OCI-LY3 (cell line): Measurements from ENCODE around the gene EFNB1.

Experiments
- H2AFZ ChIP-seq: fragments of 200-600, 300-600 bp; shearing (Covaris generic); 2 replicates; pipeline ENCODE4 v1.6.0; 2014; ENCODE audit warnings: antibody characterized with exemption, low read depth, low read length
- H3K27ac ChIP-seq: fragments of 200-600, 300-600 bp; sonication (generic); 2 replicates; pipeline ENCODE4 v1.5.1; 2014; ENCODE audit warnings: mild to moderate bottlenecking, low read length, moderate library complexity, mixed read lengths
- H3K27me3 ChIP-seq: fragments of 200-600, 300-600 bp; sonication (generic); 2 replicates; pipeline ENCODE4 v1.6.1; 2014; ENCODE audit warnings: low read depth, low read length, mixed read lengths
- H3K36me3 ChIP-seq: fragments of 200-600, 300-600 bp; sonication (generic); replicated peaks from 2 replicates; pipeline ENCODE3; 2014; ENCODE audit warnings: low read depth, low read length, mixed read lengths
- H3K4me1 ChIP-seq: fragments of 300-600, 200-600 bp; sonication (generic); 2 replicates; pipeline ENCODE4 v1.6.1; 2014; ENCODE audit warnings: low read length, mixed read lengths
- H3K4me2 ChIP-seq: fragments of 200-600, 300-600 bp; sonication (generic); 2 replicates; pipeline ENCODE4 v1.6.1; 2014; ENCODE audit warnings: low read length, mixed read lengths
- H3K4me3 ChIP-seq: fragments of 300-600, 200-600 bp; sonication (generic); 2 replicates; pipeline ENCODE4 v1.5.1; 2014; ENCODE audit warnings: antibody characterized with exemption, mild to moderate bottlenecking, low read length, moderate library complexity
- H3K79me2 ChIP-seq: fragments of 300-600, 200-600 bp; shearing (Covaris generic); 2 replicates; pipeline ENCODE4 v1.6.1; 2014; ENCODE audit warnings: mild to moderate bottlenecking, low read length, mixed read lengths
- H3K9ac ChIP-seq: fragments of 300-600, 200-600 bp; shearing (Covaris generic); 2 replicates; pipeline ENCODE4 v1.6.0; 2014; ENCODE audit warnings: mild to moderate bottlenecking, low read length, moderate library complexity
- H3K9me3 ChIP-seq: fragments of 200-600, 300-600 bp; shearing (Covaris generic); 2 replicates; pipeline ENCODE4 v1.6.1; 2014; ENCODE audit warnings: low read length, mixed read lengths; ENCODE audit not compliant: insufficient read depth
- H4K20me1 ChIP-seq: fragments of 200-600, 300-600 bp; sonication (generic); 2 replicates; pipeline ENCODE4 v1.6.1; 2016; ENCODE audit warnings: low read length, mixed read lengths; ENCODE audit not compliant: insufficient read depth
- EZH2phosphoT487 ChIP-seq: fragments of 200-600 bp; shearing (Covaris generic); IDR thresholded peaks from 2 replicates; pipeline ENCODE4 v1.6.1; 2018; ENCODE audit warnings: antibody characterized with exemption, mixed run types, low read depth
- TF ChIP-seq, protein P1 (sequence below): fragments of 200-600, 300-600 bp; sonication (generic); IDR thresholded peaks from 2 replicates; pipeline ENCODE4 v1.5.1; 2014; ENCODE audit warnings: antibody characterized with exemption, low read length, low read depth

The EFNB1 gene

GRCh38 chrX:68829582-68830418, 979 bp downstream of the EFNB1 start:
- H3K4me3 ChIP-seq, result peak overlapping the region; percentile 94
- TF ChIP-seq EZH2phosphoT487, result no peak
- TF ChIP-seq, protein P1, sequence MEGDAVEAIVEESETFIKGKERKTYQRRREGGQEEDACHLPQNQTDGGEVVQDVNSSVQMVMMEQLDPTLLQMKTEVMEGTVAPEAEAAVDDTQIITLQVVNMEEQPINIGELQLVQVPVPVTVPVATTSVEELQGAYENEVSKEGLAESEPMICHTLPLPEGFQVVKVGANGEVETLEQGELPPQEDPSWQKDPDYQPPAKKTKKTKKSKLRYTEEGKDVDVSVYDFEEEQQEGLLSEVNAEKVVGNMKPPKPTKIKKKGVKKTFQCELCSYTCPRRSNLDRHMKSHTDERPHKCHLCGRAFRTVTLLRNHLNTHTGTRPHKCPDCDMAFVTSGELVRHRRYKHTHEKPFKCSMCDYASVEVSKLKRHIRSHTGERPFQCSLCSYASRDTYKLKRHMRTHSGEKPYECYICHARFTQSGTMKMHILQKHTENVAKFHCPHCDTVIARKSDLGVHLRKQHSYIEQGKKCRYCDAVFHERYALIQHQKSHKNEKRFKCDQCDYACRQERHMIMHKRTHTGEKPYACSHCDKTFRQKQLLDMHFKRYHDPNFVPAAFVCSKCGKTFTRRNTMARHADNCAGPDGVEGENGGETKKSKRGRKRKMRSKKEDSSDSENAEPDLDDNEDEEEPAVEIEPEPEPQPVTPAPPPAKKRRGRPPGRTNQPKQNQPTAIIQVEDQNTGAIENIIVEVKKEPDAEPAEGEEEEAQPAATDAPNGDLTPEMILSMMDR, result no peak
- H3K79me2 ChIP-seq, result peaks cover 57% of the 10 kb centered on the region
- H4K20me1 ChIP-seq, result no peaks in the 10 kb centered on the region
- no peaks in the 10 kb centered on the region for H3K36me3 ChIP-seq
- peak overlapping the region; percentile 84 for H3K4me2 ChIP-seq
- H3K27me3 ChIP-seq, result no peaks in the 10 kb centered on the region
- no peak overlapping the region for H2AFZ ChIP-seq
- no peak overlapping the region for H3K27ac ChIP-seq
- H3K9me3 ChIP-seq, result no peaks in the 10 kb centered on the region
- peaks cover 47% of the 10 kb centered on the region for H3K4me1 ChIP-seq
- peak overlapping the region; percentile 80 for H3K9ac ChIP-seq

GRCh38 chrX:68830419-68831404, 1.9 kb downstream of the EFNB1 start:
- Histone ChIP-seq H3K36me3 (no peaks in the 10 kb centered on the region), H4K20me1 (no peaks in the 10 kb centered on the region), H3K27ac (peak overlapping the region; percentile 85), H3K9me3 (no peaks in the 10 kb centered on the region), H3K4me3 (peak overlapping the region; percentile 94), H3K27me3 (no peaks in the 10 kb centered on the region), H2AFZ (no peak overlapping the region), H3K4me2 (peak overlapping the region; percentile 84), H3K9ac (peak overlapping the region; percentile 79), H3K79me2 (peaks cover 66% of the 10 kb centered on the region), H3K4me1 (peaks cover 56% of the 10 kb centered on the region)
- no peak for TF ChIP-seq EZH2phosphoT487
- TF ChIP-seq, protein P1, result no peak

DNA sequence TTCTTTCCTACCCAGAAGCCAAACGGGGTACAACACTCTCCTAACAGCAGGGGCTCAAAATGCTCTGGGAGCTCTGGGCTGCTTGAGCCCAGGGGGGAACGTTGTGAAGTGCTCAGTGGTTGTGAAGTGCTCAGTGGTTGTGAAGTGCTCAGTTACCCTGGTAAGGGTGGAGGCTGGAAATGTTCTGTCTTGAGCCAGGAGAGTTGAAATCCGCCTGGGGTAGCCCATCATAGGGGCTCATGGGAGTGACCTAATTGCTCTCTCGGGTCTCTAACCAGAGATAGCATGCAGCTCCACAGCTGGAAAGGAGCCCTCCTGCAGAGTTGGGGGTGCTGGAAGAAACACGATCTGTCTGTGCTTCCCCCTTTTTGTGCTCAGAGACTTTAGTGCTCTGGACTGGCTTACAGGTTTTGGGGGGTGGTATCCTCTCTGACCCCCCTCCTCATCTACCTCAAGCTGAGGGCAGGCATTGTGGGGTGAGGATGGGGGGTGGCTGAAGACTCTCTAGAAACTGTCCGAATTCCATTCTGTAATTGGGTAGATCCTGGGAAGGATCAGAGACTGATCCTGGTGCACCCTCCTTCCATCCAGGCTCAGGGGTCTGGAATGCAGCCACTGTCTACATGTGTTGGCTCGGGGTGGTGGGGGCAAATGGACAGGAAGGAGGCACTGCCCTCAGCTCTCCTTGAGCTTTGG, 2.7 kb downstream of the EFNB1 start:
- peak overlapping the region; percentile 79 for H3K9ac ChIP-seq
- peaks cover 74% of the 10 kb centered on the region for H3K79me2 ChIP-seq
- no peaks in the 10 kb centered on the region for H3K27me3 ChIP-seq
- no peaks in the 10 kb centered on the region for H4K20me1 ChIP-seq
- TF ChIP-seq EZH2phosphoT487, result no peak
- TF ChIP-seq, protein P1, result no peak
- H3K4me2 ChIP-seq, result peak overlapping the region; percentile 84
- H2AFZ ChIP-seq, result no peak overlapping the region
- no peaks in the 10 kb centered on the region for H3K9me3 ChIP-seq
- H3K27ac ChIP-seq, result peak overlapping the region; percentile 85
- H3K4me3 ChIP-seq, result peak overlapping the region; percentile 94
- H3K4me1 ChIP-seq, result peaks cover 62% of the 10 kb centered on the region
- no peaks in the 10 kb centered on the region for H3K36me3 ChIP-seq
